Esophagus muscularis mucosa (tissue), 3 donors: Measurements from ENCODE around the gene SNX27.

ENCODE experiments used
- CTCF ChIP-seq, 3 experiments: fragments of 200-600 bp in 2 of 3; fragments of 450-650 bp in 1 of 3; sonication (generic) in 2 of 3; IDR thresholded peaks; one replicate each; pipeline ENCODE4 v1.5.1; 2017 to 2019; ENCODE audit warnings: antibody characterized with exemption in 3 of 3, mild to moderate bottlenecking in 2 of 3, moderate library complexity in 1 of 3
- POLR2AphosphoS5 ChIP-seq, 2 donors: sonication (generic); formaldehyde crosslinking; IDR thresholded peaks; one replicate each; pipeline ENCODE4 v1.6.1; 2017; ENCODE audit warnings: antibody characterized with exemption in 2 of 2

DNA sequence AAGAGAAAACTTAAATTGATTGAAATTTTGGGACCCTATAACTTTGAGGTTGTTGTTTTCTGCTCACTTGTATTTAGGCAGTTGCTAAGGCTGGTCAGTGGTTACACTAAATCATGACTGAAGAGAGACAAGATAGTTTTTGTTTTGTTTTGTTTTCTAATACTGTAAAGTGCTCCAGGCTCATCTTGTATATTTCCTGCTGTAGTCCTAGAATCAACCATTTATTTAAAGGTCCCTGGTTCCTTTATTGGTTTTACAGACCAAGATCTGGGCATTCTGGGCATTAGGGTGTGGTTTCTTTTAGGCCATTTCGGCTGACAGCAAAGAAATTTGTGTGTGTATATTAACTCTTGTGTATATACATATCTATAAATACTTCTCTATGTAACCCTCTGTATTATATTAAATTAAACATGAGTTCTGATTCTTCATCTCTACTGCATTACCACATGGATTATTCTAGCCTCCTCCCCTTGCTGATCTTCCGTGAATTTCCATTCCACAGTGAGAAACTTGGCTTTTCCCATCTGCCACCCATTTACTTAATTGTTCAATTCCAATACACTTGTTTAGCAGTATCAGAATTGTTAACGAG is 15.0 kb downstream of the SNX27 start:
- TF ChIP-seq CTCF (IDR thresholded peaks at IDR 0.05) (no peak), POLR2AphosphoS5 (IDR thresholded peaks at IDR 0.05) (no peak)
